ENCODE measurements around the gene CEP112. TPM values are rescaled to one million over a fixed set of nuclear protein-coding genes. Genes with fewer than 3 reads are reported as not detected.

CEP112 gene
- total and polyA plus RNA-seq, 2 of the 8 experiments (the other 6 are each of a cell fraction or from before 2014, with no cell fraction given): 0.62 to 3.1 TPM

DNA sequence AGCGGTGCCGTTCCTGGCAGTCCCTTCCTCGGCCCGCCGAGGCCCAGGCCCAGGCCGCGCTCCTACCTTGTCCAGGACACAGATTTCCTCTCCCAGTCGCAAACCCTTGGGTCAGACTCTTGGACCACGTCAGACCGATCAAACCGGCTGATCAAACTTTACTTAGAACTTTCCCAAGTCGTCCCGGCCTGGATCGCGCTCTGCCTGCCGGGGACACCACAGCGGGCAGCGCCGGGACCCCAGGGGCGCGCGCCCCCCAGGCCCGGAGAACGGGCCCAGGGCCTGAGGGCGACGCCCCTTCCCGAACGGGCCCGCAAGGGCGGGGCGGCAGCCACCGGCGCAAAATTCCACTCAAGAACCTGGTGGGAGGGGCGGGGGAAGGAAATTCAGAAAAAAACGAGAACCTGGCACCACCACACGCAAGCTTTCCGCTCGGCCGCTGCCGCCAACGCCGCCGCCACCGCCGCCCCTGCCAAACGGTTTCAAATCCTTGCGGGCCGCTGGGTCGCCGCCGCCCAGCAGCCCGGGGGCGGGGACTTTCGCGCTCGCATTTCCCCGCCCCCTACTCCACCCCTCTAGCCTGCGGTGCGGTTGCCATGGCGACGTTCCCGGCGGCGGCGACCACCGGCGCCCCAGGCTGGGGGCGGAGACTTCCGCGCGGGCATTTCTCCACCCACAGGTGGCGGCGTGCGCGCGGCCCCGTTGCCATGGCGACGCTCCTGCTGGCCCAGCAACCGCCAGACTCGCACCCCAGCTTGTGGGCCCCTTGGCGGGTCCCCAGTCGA, at the start of gene CEP112 (continued):
- peak; percentile 90 for TF ChIP-seq TBP (IDR thresholded peaks at IDR 0.05; ENCODE audit: low read depth, low read length)
- TF ChIP-seq, protein P1, sequence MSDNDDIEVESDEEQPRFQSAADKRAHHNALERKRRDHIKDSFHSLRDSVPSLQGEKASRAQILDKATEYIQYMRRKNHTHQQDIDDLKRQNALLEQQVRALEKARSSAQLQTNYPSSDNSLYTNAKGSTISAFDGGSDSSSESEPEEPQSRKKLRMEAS (IDR thresholded peaks at IDR 0.05): peak; percentile 60; the same call in 1 of the 2 replicates
- TF ChIP-seq SUZ12 (IDR thresholded peaks at IDR 0.05; ENCODE audit: low read length): no peak
- TF ChIP-seq SP4 (IDR thresholded peaks at IDR 0.05; ENCODE audit: low read length): no peak
- TF ChIP-seq EP300 (IDR thresholded peaks at IDR 0.05; ENCODE audit: borderline replicate concordance in 1 of 2, low read depth in 2 of 2, low read length in 2 of 2): no peak
- TF ChIP-seq RFX5 (IDR thresholded peaks at IDR 0.05; ENCODE audit: borderline replicate concordance, low read depth, low read length): no peak

All from H1 (cell line).